ENCODE measurements around the gene FHOD3. TPM values are rescaled to one million over a fixed set of nuclear protein-coding genes. Genes with fewer than 3 reads are reported as not detected.

FHOD3 gene
- total RNA-seq, 1 experiment from 2014 or later, result 22.7 TPM

GRCh38 chr18:36350839-36351469 is 53.4 kb downstream of the FHOD3 start:
- Histone ChIP-seq H3K4me1 (ENCODE audit: control insufficient read depth, insufficient read depth, low read length) (no peaks in the 10 kb centered on the region), H3K27me3 (ENCODE audit: control insufficient read depth, insufficient read depth, low read length) (no peaks in the 10 kb centered on the region), H3K36me3 (ENCODE audit: control insufficient read depth, insufficient read depth, low read length) (no peaks in the 10 kb centered on the region), H3K9me3 (ENCODE audit: control insufficient read depth, insufficient read depth, low read depth, low read length) (no peaks in the 10 kb centered on the region), H3K27ac (ENCODE audit: low read length) (no peak overlapping the region), H3K4me3 (ENCODE audit: low read depth in 2 of 2, low read length in 2 of 2) (no peak overlapping the region)
- in situ Hi-C loops (cut with HindIII; ENCODE audit: low pct_unique_long_range_greater_than_20kb, low sequenced_read_pairs) (no loop called here), intact Hi-C loops (cut with micrococcal nuclease; ENCODE audit: unreplicated experiment) (no loop called here)
- POLR2A ChIA-PET, result no interaction called here
- DNase-seq (ENCODE audit: low read depth, low spot score) (no peak), ATAC-seq (no peak)
- BruUV-seq (replicated peaks), result no TSS peak
- TF ChIP-seq POLR2AphosphoS5 (IDR thresholded peaks at IDR 0.05; ENCODE audit: low read depth, low read length) (no peak), SIN3A (IDR thresholded peaks at IDR 0.05; ENCODE audit: borderline replicate concordance, insufficient read depth, low read depth, low read length) (no peak)
- CTCF ChIA-PET, result no interaction called here

- ATAC-seq (peak; percentile 78), DNase-seq (ENCODE audit: low read depth, low spot score) (no peak)
- Histone ChIP-seq H3K9me3 (ENCODE audit: control insufficient read depth, insufficient read depth, low read depth, low read length) (no peaks in the 10 kb centered on the region), H3K27me3 (ENCODE audit: control insufficient read depth, insufficient read depth, low read length) (no peaks in the 10 kb centered on the region), H3K4me1 (ENCODE audit: control insufficient read depth, insufficient read depth, low read length) (no peaks in the 10 kb centered on the region), H3K4me3 (ENCODE audit: low read depth in 2 of 2, low read length in 2 of 2) (no peak overlapping the region), H3K36me3 (ENCODE audit: control insufficient read depth, insufficient read depth, low read length) (no peaks in the 10 kb centered on the region), H3K27ac (ENCODE audit: low read length) (no peak overlapping the region)
- TF ChIP-seq SIN3A (IDR thresholded peaks at IDR 0.05; ENCODE audit: borderline replicate concordance, insufficient read depth, low read depth, low read length) (no peak), CTCF (IDR thresholded peaks at IDR 0.05) (no peak), REST (IDR thresholded peaks at IDR 0.05; ENCODE audit: insufficient read depth in 1 of 2, low read depth in 2 of 2, low read length in 1 of 2) (no peak), POLR2AphosphoS5 (IDR thresholded peaks at IDR 0.05; ENCODE audit: low read depth, low read length) (no peak), TCF7L2 (IDR thresholded peaks at IDR 0.05; ENCODE audit: low read depth, low read length) (no peak)
- BruUV-seq (replicated peaks), result no TSS peak
- ChIA-PET CTCF (no interaction called here), POLR2A (no interaction called here)
- in situ Hi-C loops (cut with HindIII; ENCODE audit: low pct_unique_long_range_greater_than_20kb, low sequenced_read_pairs) (no loop called here), intact Hi-C loops (cut with micrococcal nuclease; ENCODE audit: unreplicated experiment) (no loop called here)
These were observed 54.9 kb downstream of the FHOD3 start for GRCh38 chr18:36352384-36352783.

- TF ChIP-seq SIN3A (IDR thresholded peaks at IDR 0.05; ENCODE audit: borderline replicate concordance, insufficient read depth, low read depth, low read length) (no peak), POLR2AphosphoS5 (IDR thresholded peaks at IDR 0.05; ENCODE audit: low read depth, low read length) (no peak), TCF7L2 (IDR thresholded peaks at IDR 0.05; ENCODE audit: low read depth, low read length) (no peak), REST (IDR thresholded peaks at IDR 0.05; ENCODE audit: insufficient read depth in 1 of 2, low read depth in 2 of 2, low read length in 1 of 2) (no peak), CTCF (IDR thresholded peaks at IDR 0.05) (no peak)
- CTCF ChIA-PET, result no interaction called here
- intact Hi-C loops (cut with micrococcal nuclease; ENCODE audit: unreplicated experiment), result no loop called here
- no peaks in the 10 kb centered on the region for H3K4me1 ChIP-seq (ENCODE audit: control insufficient read depth, insufficient read depth, low read length)
- in situ Hi-C loops (cut with HindIII; ENCODE audit: low pct_unique_long_range_greater_than_20kb, low sequenced_read_pairs), result no loop called here
- H3K36me3 ChIP-seq (ENCODE audit: control insufficient read depth, insufficient read depth, low read length), result no peaks in the 10 kb centered on the region
- ATAC-seq, result no peak
- BruUV-seq (replicated peaks), result no TSS peak
- no peak overlapping the region for H3K4me3 ChIP-seq (ENCODE audit: low read depth in 2 of 2, low read length in 2 of 2)
- DNase-seq (ENCODE audit: low read depth, low spot score), result no peak
- no peaks in the 10 kb centered on the region for H3K27me3 ChIP-seq (ENCODE audit: control insufficient read depth, insufficient read depth, low read length)
- POLR2A ChIA-PET, result no interaction called here
- H3K9me3 ChIP-seq (ENCODE audit: control insufficient read depth, insufficient read depth, low read depth, low read length), result no peaks in the 10 kb centered on the region
- H3K27ac ChIP-seq (ENCODE audit: low read length), result no peak overlapping the region
These were observed 57.5 kb downstream of the FHOD3 start for GRCh38 chr18:36354989-36355388.

Measured in Panc1 (cell line).